K562 (cell line): ENCODE results near the gene ANK3. TPM values are rescaled to one million over a fixed set of nuclear protein-coding genes. Genes with fewer than 3 reads are reported as not detected.
A peak's percentile ranks its signal among the peaks of the same experiment; 100 is the strongest.

ENCODE experiments used
- CBX5 ChIP-seq: IDR thresholded peaks from 2 replicates; pipeline ENCODE4 v1.6.1; 2014; ENCODE audit warnings: low read depth, borderline replicate concordance
- CHAMP1 ChIP-seq: fragments of 450-650 bp; IDR thresholded peaks from 2 replicates; pipeline ENCODE4 v1.6.1; 2016; ENCODE audit warnings: mild to moderate bottlenecking
- ETS2 ChIP-seq: IDR thresholded peaks from 2 replicates; pipeline ENCODE4 v1.6.1; 2016; ENCODE audit warnings: borderline replicate concordance, missing genetic modification characterization, mild to moderate bottlenecking, moderate library complexity, missing compliant biosample characterization; ENCODE audit not compliant: poor library complexity, severe bottlenecking
- GABPA ChIP-seq: fragments of 200-800 bp; sonication (Bioruptor generic); conservative IDR thresholded peaks from 2 replicates; pipeline ENCODE4 v1.6.1; 2016; ENCODE audit warnings: low read depth, missing genetic modification characterization, missing compliant biosample characterization
- ID3 ChIP-seq, 2 experiments: fragments of 250-450 bp in 1 of 2; fragments of 450-650 bp in 1 of 2; sonication (Bioruptor Pico) in 1 of 2; IDR thresholded peaks; 2 replicates each; pipeline versions ENCODE4 v1.6.1 to v1.8.0; 2016 to 2021; ENCODE audit warnings: mild to moderate bottlenecking in 2 of 2, moderate library complexity in 2 of 2, missing compliant biosample characterization in 1 of 2, missing genetic modification characterization in 1 of 2
- KDM4B ChIP-seq, 2 experiments: fragments of 450-650 bp in 1 of 2; sonication (generic) in 1 of 2; IDR thresholded peaks; 2 replicates each; pipeline ENCODE4 v1.6.1; 2016 to 2017; ENCODE audit warnings: borderline replicate concordance in 2 of 2, antibody characterized with exemption in 1 of 2, low read depth in 1 of 2, mild to moderate bottlenecking in 1 of 2
- MIER1 ChIP-seq: fragments of 450-650 bp; IDR thresholded peaks from 2 replicates; pipeline ENCODE4 v1.6.1; 2016; ENCODE audit warnings: antibody characterized with exemption, mild to moderate bottlenecking, low read depth
- NFIC ChIP-seq: fragments of 450-650 bp; IDR thresholded peaks from 2 replicates; pipeline ENCODE4 v1.6.1; 2017; ENCODE audit warnings: mild to moderate bottlenecking, inconsistent platforms
- POLR2B ChIP-seq: fragments of 450-650 bp; IDR thresholded peaks from 2 replicates; pipeline ENCODE4 v1.6.1; 2018; ENCODE audit warnings: low read depth; ENCODE audit not compliant: partially characterized antibody
- RBM39 ChIP-seq: fragments of 200-400 bp; formaldehyde crosslinking; optimal IDR thresholded peaks from 2 replicates; pipeline ENCODE3; 2018; ENCODE audit warnings: low read depth, low read length
- SAP30 ChIP-seq: fragments of 200-600 bp; sonication (generic); IDR thresholded peaks from 2 replicates; pipeline ENCODE4 v1.6.1; 2012; ENCODE audit warnings: borderline replicate concordance, low read depth, mild to moderate bottlenecking, moderate library complexity, low read length, control low read depth, inconsistent platforms; ENCODE audit not compliant: insufficient read depth, poor library complexity, severe bottlenecking
- SMAD4 ChIP-seq: fragments of 250-450 bp; sonication (Bioruptor Pico); conservative IDR thresholded peaks from 2 replicates; pipeline ENCODE4 v1.8.0; 2021; ENCODE audit warnings: inconsistent platforms, mild to moderate bottlenecking, moderate library complexity
- SRSF9 ChIP-seq: fragments of 200-400 bp; formaldehyde crosslinking; IDR thresholded peaks from 2 replicates; pipeline ENCODE4 v1.6.1; 2017; ENCODE audit warnings: low read depth, low read length, borderline replicate concordance
- TAF1 ChIP-seq: IDR thresholded peaks from 2 replicates; pipeline ENCODE4 v1.6.1; 2011; ENCODE audit warnings: mild to moderate bottlenecking, low read length, moderate library complexity; ENCODE audit not compliant: insufficient read depth, control insufficient read depth, severe bottlenecking; ENCODE audit errors: extremely low read depth
- TBP ChIP-seq: optimal IDR thresholded peaks from 2 replicates; pipeline ENCODE3; 2011; ENCODE audit warnings: low read depth, low read length, improper control_type of control experiment
- ZEB2 ChIP-seq: fragments of 450-650 bp; IDR thresholded peaks from 2 replicates; pipeline ENCODE4 v1.6.1; 2016
- ZKSCAN8 ChIP-seq: fragments of 200-800 bp; sonication (Bioruptor generic); IDR thresholded peaks from 2 replicates; pipeline ENCODE4 v1.6.1; 2016; ENCODE audit warnings: missing genetic modification characterization, missing compliant biosample characterization
- ZNF133 ChIP-seq: fragments of 250-450 bp; sonication (Bioruptor Pico); IDR thresholded peaks from 2 replicates; pipeline ENCODE4 v1.4.0; 2020; ENCODE audit warnings: mild to moderate bottlenecking
- ZNF197 ChIP-seq: fragments of 200-800 bp; sonication (Bioruptor generic); IDR thresholded peaks from 2 replicates; pipeline ENCODE4 v1.6.1; 2016; ENCODE audit warnings: low read depth, missing genetic modification characterization, missing compliant biosample characterization
- ZNF584 ChIP-seq: fragments of 200-800 bp; sonication (Bioruptor generic); IDR thresholded peaks from 2 replicates; pipeline ENCODE4 v1.6.1; 2016; ENCODE audit warnings: low read depth, mild to moderate bottlenecking, missing genetic modification characterization, missing compliant biosample characterization
- polyA plus RNA-seq, 8 experiments: library from polyadenylated mRNA; depleted of rRNA in 4 of 8; stranded (reverse) in 5 of 8; unstranded in 3 of 8; fragments of >200 nt; fragmentation: Nextera tagmentation in 2 of 8; fragmentation: Illumina TruSeq in 1 of 8; extraction: Ambion mirVana in 2 of 8; extraction: Trizol in 1 of 8; gene quantifications; 2 replicates each; pipeline versions ENCODE4 v1.2.1 to v1.2.3, GENCODE V29; 2011 to 2014; ENCODE audit warnings: inconsistent platforms in 1 of 8, missing spikeins in 1 of 8
- total RNA-seq, 7 experiments: library from RNA; depleted of rRNA in 6 of 7; stranded (reverse); fragments of >200 nt in 6 of 7; fragmentation: Illumina TruSeq in 2 of 7; extraction: Trizol in 2 of 7; gene quantifications; 2 replicates each; pipeline versions ENCODE4 v1.2.1 to v1.2.3, GENCODE V29; 2011 to 2021; ENCODE audit warnings: low replicate concordance in 1 of 7
- TF ChIP-seq, protein P1 (sequence below): sonication (generic); formaldehyde crosslinking; IDR thresholded peaks from 2 replicates; pipeline ENCODE4 v1.4.0; 2020; ENCODE audit warnings: mild to moderate bottlenecking, missing genetic modification reagents

Gene ANK3
- total and polyA plus RNA-seq, 9 of the 15 experiments (the other 6 are each of a cell fraction or from before 2014, with no cell fraction given): 10.0 to 32.3 (median 17.9) TPM

GRCh38 chr10:60299961-60300883, 89.5 kb downstream of the ANK3 start (continued):
- TF ChIP-seq POLR2B: peak; percentile 58
- TF ChIP-seq TAF1: peak; percentile 37
- no peak for TF ChIP-seq SRSF9
- no peak for TF ChIP-seq ZNF133 (CRISPR knock-in tag)
- TF ChIP-seq ZKSCAN8 (CRISPR knock-in tag): peak; percentile 64; the same call in 1 of the 2 replicates
- peak; percentile 24 for TF ChIP-seq CHAMP1
- TF ChIP-seq ZNF197 (CRISPR knock-in tag): peak; percentile 76; the same call in 1 of the 2 replicates
- peak; percentile 42; the same call in 1 of the 2 replicates for TF ChIP-seq NFIC
- TF ChIP-seq ZEB2: no peak; the same call in 1 of the 2 replicates
- no peak for TF ChIP-seq KDM4B (IDR thresholded peaks at IDR 0.05; ENCODE audit: borderline replicate concordance in 2 of 2, low read depth in 1 of 2)
- TF ChIP-seq RBM39: no peak
- no peak for TF ChIP-seq MIER1
- no peak for TF ChIP-seq ETS2 (tag)
- peak; percentile 65 for TF ChIP-seq TBP
- 0 out of 2 replicates have a peak, but pooled peaks have one; percentile 25 for TF ChIP-seq GABPA
- TF ChIP-seq SAP30: no peak
- TF ChIP-seq ZNF584 (CRISPR knock-in tag): peak; percentile 79; the same call in 1 of the 2 replicates
- no peak for TF ChIP-seq ID3 (CRISPR knock-in tag; IDR thresholded peaks at IDR 0.05)
- TF ChIP-seq ID3 (tag; IDR thresholded peaks at IDR 0.05): no peak
- TF ChIP-seq SMAD4 (CRISPR knock-in tag): 0 out of 2 replicates have a peak, but pooled peaks have one; percentile 54
- TF ChIP-seq, protein P1, sequence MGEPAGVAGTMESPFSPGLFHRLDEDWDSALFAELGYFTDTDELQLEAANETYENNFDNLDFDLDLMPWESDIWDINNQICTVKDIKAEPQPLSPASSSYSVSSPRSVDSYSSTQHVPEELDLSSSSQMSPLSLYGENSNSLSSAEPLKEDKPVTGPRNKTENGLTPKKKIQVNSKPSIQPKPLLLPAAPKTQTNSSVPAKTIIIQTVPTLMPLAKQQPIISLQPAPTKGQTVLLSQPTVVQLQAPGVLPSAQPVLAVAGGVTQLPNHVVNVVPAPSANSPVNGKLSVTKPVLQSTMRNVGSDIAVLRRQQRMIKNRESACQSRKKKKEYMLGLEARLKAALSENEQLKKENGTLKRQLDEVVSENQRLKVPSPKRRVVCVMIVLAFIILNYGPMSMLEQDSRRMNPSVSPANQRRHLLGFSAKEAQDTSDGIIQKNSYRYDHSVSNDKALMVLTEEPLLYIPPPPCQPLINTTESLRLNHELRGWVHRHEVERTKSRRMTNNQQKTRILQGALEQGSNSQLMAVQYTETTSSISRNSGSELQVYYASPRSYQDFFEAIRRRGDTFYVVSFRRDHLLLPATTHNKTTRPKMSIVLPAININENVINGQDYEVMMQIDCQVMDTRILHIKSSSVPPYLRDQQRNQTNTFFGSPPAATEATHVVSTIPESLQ: peak; percentile 77; the same call in 1 of the 2 replicates
- no peak for TF ChIP-seq CBX5
